OCI-LY3 (cell line): ENCODE data around the gene RAB40A.

ENCODE experiments used
- H2AFZ ChIP-seq: fragments of 200-600, 300-600 bp; shearing (Covaris generic); 2 replicates; pipeline ENCODE4 v1.6.0; 2014; ENCODE audit warnings: antibody characterized with exemption, low read depth, low read length
- H3K27ac ChIP-seq: fragments of 200-600, 300-600 bp; sonication (generic); 2 replicates; pipeline ENCODE4 v1.5.1; 2014; ENCODE audit warnings: mild to moderate bottlenecking, low read length, moderate library complexity, mixed read lengths
- H3K27me3 ChIP-seq: fragments of 200-600, 300-600 bp; sonication (generic); 2 replicates; pipeline ENCODE4 v1.6.1; 2014; ENCODE audit warnings: low read depth, low read length, mixed read lengths
- H3K36me3 ChIP-seq: fragments of 200-600, 300-600 bp; sonication (generic); replicated peaks from 2 replicates; pipeline ENCODE3; 2014; ENCODE audit warnings: low read depth, low read length, mixed read lengths
- H3K4me1 ChIP-seq: fragments of 300-600, 200-600 bp; sonication (generic); 2 replicates; pipeline ENCODE4 v1.6.1; 2014; ENCODE audit warnings: low read length, mixed read lengths
- H3K4me2 ChIP-seq: fragments of 200-600, 300-600 bp; sonication (generic); 2 replicates; pipeline ENCODE4 v1.6.1; 2014; ENCODE audit warnings: low read length, mixed read lengths
- H3K4me3 ChIP-seq: fragments of 300-600, 200-600 bp; sonication (generic); 2 replicates; pipeline ENCODE4 v1.5.1; 2014; ENCODE audit warnings: antibody characterized with exemption, mild to moderate bottlenecking, low read length, moderate library complexity
- H3K79me2 ChIP-seq: fragments of 300-600, 200-600 bp; shearing (Covaris generic); 2 replicates; pipeline ENCODE4 v1.6.1; 2014; ENCODE audit warnings: mild to moderate bottlenecking, low read length, mixed read lengths
- H3K9ac ChIP-seq: fragments of 300-600, 200-600 bp; shearing (Covaris generic); 2 replicates; pipeline ENCODE4 v1.6.0; 2014; ENCODE audit warnings: mild to moderate bottlenecking, low read length, moderate library complexity
- H3K9me3 ChIP-seq: fragments of 200-600, 300-600 bp; shearing (Covaris generic); 2 replicates; pipeline ENCODE4 v1.6.1; 2014; ENCODE audit warnings: low read length, mixed read lengths; ENCODE audit not compliant: insufficient read depth
- H4K20me1 ChIP-seq: fragments of 200-600, 300-600 bp; sonication (generic); 2 replicates; pipeline ENCODE4 v1.6.1; 2016; ENCODE audit warnings: low read length, mixed read lengths; ENCODE audit not compliant: insufficient read depth
- CTCF ChIP-seq: fragments of 200-600, 300-600 bp; sonication (generic); IDR thresholded peaks from 2 replicates; pipeline ENCODE4 v1.5.1; 2014; ENCODE audit warnings: antibody characterized with exemption, low read length, low read depth
- EZH2phosphoT487 ChIP-seq: fragments of 200-600 bp; shearing (Covaris generic); IDR thresholded peaks from 2 replicates; pipeline ENCODE4 v1.6.1; 2018; ENCODE audit warnings: antibody characterized with exemption, mixed run types, low read depth

The RAB40A gene

GRCh38 chrX:103535206-103535605 lies 15.9 kb upstream of the RAB40A start:
- no peak overlapping the region for H3K4me3 ChIP-seq
- TF ChIP-seq EZH2phosphoT487, result no peak
- TF ChIP-seq CTCF, result no peak
- no peaks in the 10 kb centered on the region for H4K20me1 ChIP-seq
- no peaks in the 10 kb centered on the region for H3K27me3 ChIP-seq
- H3K4me1 ChIP-seq, result peaks cover 3% of the 10 kb centered on the region
- no peak overlapping the region for H2AFZ ChIP-seq
- no peaks in the 10 kb centered on the region for H3K36me3 ChIP-seq
- H3K9ac ChIP-seq, result no peak overlapping the region
- H3K4me2 ChIP-seq, result no peak overlapping the region
- no peaks in the 10 kb centered on the region for H3K9me3 ChIP-seq
- H3K27ac ChIP-seq, result no peak overlapping the region
- no peaks in the 10 kb centered on the region for H3K79me2 ChIP-seq

GRCh38 chrX:103533511-103534216 lies 14.4 kb upstream of the RAB40A start:
- H3K36me3 ChIP-seq, result no peaks in the 10 kb centered on the region
- H4K20me1 ChIP-seq, result no peaks in the 10 kb centered on the region
- TF ChIP-seq EZH2phosphoT487, result no peak
- peak; percentile 78 for TF ChIP-seq CTCF
- H2AFZ ChIP-seq, result no peak overlapping the region
- no peaks in the 10 kb centered on the region for H3K27me3 ChIP-seq
- peak overlapping the region; percentile 37; the same call in 1 of the 2 replicates for H3K4me3 ChIP-seq
- no peaks in the 10 kb centered on the region for H3K9me3 ChIP-seq
- no peak overlapping the region for H3K9ac ChIP-seq
- no peak overlapping the region for H3K27ac ChIP-seq
- peaks cover 3% of the 10 kb centered on the region for H3K4me1 ChIP-seq
- peak overlapping the region; percentile 62 for H3K4me2 ChIP-seq
- no peaks in the 10 kb centered on the region for H3K79me2 ChIP-seq

- no peak overlapping the region for H3K4me3 ChIP-seq
- H3K27ac ChIP-seq, result no peak overlapping the region
- no peak overlapping the region for H3K4me2 ChIP-seq
- TF ChIP-seq EZH2phosphoT487, result no peak
- no peak for TF ChIP-seq CTCF
- H3K9ac ChIP-seq, result no peak overlapping the region
- H3K9me3 ChIP-seq, result no peaks in the 10 kb centered on the region
- peaks cover 3% of the 10 kb centered on the region for H3K4me1 ChIP-seq
- no peaks in the 10 kb centered on the region for H3K79me2 ChIP-seq
- no peaks in the 10 kb centered on the region for H3K36me3 ChIP-seq
- no peak overlapping the region for H2AFZ ChIP-seq
- no peaks in the 10 kb centered on the region for H4K20me1 ChIP-seq
- no peaks in the 10 kb centered on the region for H3K27me3 ChIP-seq
Observed at GRCh38 chrX:103531002-103531401, 11.7 kb upstream of the RAB40A start.

GRCh38 chrX:103530545-103530944 lies 11.3 kb upstream of the RAB40A start:
- no peaks in the 10 kb centered on the region for H3K36me3 ChIP-seq
- no peaks in the 10 kb centered on the region for H3K27me3 ChIP-seq
- no peak overlapping the region for H2AFZ ChIP-seq
- H3K4me2 ChIP-seq, result no peak overlapping the region
- TF ChIP-seq CTCF (no peak), EZH2phosphoT487 (no peak)
- no peaks in the 10 kb centered on the region for H3K9me3 ChIP-seq
- H3K4me3 ChIP-seq, result no peak overlapping the region
- no peak overlapping the region for H3K9ac ChIP-seq
- H3K4me1 ChIP-seq, result peaks cover 3% of the 10 kb centered on the region
- H3K79me2 ChIP-seq, result no peaks in the 10 kb centered on the region
- H3K27ac ChIP-seq, result no peak overlapping the region
- no peaks in the 10 kb centered on the region for H4K20me1 ChIP-seq
